IMR-90 (cell line): Measurements from ENCODE around the gene TSPAN14. TPM values are rescaled to one million over a fixed set of nuclear protein-coding genes. Genes with fewer than 3 reads are reported as not detected.

Source experiments
- RFX5 ChIP-seq: IDR thresholded peaks from 2 replicates; pipeline ENCODE4 v1.8.0; 2012; ENCODE audit warnings: low read depth, mild to moderate bottlenecking, low read length, moderate library complexity
- SMC3 ChIP-seq: fragments of 150-350 bp; IDR thresholded peaks from 2 replicates; pipeline ENCODE4 v1.6.1; 2016; ENCODE audit warnings: low read depth, mild to moderate bottlenecking, antibody characterized with exemption, low read length, moderate library complexity
- polyA plus RNA-seq, 3 experiments: library from polyadenylated mRNA; depleted of rRNA; stranded (reverse); fragments of >200 nt; gene quantifications; 2 replicates each; pipeline ENCODE4 v1.2.3, GENCODE V29; 2012; ENCODE audit warnings: low replicate concordance in 1 of 3
- total RNA-seq: library from RNA; depleted of rRNA; stranded (reverse); fragments of >200 nt; gene quantifications from 2 replicates; pipeline ENCODE4 v1.2.3, GENCODE V29; 2012
- TF ChIP-seq, protein P1 (sequence below): conservative IDR thresholded peaks from 2 replicates; pipeline ENCODE4 v1.5.1; 2012; ENCODE audit warnings: mild to moderate bottlenecking, low read depth, low read length, improper control_type of control experiment

The TSPAN14 gene
- total and polyA plus RNA-seq, 2 of the 4 experiments (the other 2 are of a cell fraction): 18.5 to 43.0 TPM

DNA sequence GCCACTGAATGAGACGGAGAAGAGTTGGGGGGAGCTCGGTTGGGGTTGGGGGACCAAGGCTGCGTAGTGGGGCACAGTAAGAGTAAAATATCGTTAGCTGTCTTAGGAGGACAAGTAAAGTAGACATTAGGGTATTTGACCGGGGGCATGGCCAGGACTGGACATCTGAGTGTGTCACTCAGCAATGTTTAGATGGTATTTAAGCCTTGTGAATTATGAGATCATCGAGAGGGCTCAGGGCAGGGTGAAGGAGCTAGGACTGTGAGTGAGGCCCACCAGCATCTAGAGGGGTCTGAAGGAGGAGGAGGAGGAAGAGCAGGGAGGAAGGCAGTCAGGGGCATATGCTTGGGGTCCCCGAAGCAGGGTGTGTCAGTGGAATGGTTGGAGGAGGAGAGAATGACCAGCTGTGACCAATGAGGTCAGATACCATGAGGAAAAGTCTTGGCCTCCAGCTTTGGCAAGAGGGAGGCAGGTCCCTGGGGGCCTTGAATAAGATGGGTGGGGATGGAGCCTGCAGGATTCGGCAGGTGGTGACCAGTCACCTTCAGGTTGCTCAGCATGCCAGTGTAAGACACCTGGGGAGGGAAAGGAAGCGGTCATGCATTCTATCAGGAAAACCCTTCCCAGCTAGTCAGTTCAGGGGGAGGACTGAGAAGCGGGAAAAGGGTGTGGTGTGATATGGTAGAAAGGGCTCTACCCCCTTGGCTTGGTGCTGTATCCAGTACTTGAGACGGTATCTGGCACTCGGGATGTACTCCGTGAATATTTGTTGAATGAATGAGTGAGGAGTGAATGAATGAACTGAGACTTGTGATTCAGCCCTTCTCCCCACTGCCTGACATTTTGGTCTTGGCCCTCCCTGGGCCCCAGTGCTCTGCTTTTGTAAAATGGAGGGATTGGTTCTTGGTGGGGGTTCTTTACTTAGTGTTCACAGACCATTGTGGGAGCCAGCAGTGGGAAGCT is 48.8 kb downstream of the TSPAN14 start (continued):
- no peak for TF ChIP-seq RFX5
- no peak for TF ChIP-seq SMC3
- TF ChIP-seq, protein P1, sequence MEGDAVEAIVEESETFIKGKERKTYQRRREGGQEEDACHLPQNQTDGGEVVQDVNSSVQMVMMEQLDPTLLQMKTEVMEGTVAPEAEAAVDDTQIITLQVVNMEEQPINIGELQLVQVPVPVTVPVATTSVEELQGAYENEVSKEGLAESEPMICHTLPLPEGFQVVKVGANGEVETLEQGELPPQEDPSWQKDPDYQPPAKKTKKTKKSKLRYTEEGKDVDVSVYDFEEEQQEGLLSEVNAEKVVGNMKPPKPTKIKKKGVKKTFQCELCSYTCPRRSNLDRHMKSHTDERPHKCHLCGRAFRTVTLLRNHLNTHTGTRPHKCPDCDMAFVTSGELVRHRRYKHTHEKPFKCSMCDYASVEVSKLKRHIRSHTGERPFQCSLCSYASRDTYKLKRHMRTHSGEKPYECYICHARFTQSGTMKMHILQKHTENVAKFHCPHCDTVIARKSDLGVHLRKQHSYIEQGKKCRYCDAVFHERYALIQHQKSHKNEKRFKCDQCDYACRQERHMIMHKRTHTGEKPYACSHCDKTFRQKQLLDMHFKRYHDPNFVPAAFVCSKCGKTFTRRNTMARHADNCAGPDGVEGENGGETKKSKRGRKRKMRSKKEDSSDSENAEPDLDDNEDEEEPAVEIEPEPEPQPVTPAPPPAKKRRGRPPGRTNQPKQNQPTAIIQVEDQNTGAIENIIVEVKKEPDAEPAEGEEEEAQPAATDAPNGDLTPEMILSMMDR: no peak
